ENCODE measurements around the gene FOXA3.

Gene FOXA3

GRCh38 chr19:45881909-45882528, 17.9 kb downstream of the FOXA3 start:
- no peak overlapping the region for H2AFZ ChIP-seq (ENCODE audit: low read depth, low read length)
- DNase-seq (no peak), ATAC-seq (ENCODE audit: insufficient read depth, low read depth) (no peak)
- TF ChIP-seq CTCF (IDR thresholded peaks at IDR 0.05; ENCODE audit: borderline replicate concordance, extremely low read depth, low read length, poor library complexity, severe bottlenecking) (no peak), EZH2 (IDR thresholded peaks at IDR 0.05; ENCODE audit: borderline replicate concordance, low read depth, low read length, severe bottlenecking) (no peak)
- no peak overlapping the region for H3K27ac ChIP-seq (ENCODE audit: low read length)
- no peak overlapping the region for H3K9ac ChIP-seq (ENCODE audit: low read depth, low read length)
- peaks cover 29% of the 10 kb centered on the region for H3K79me2 ChIP-seq (ENCODE audit: insufficient read depth, low read length)
- H4K20me1 ChIP-seq (ENCODE audit: insufficient read depth, low read length), result peaks cover 44% of the 10 kb centered on the region
- no peaks in the 10 kb centered on the region for H3K9me3 ChIP-seq (ENCODE audit: insufficient read depth, low read length, severe bottlenecking)
- no peak overlapping the region for H3K4me3 ChIP-seq (ENCODE audit: low read depth in 1 of 2, low read length in 2 of 2)
- peaks cover 28% of the 10 kb centered on the region for H3K4me1 ChIP-seq (ENCODE audit: insufficient read depth, low read length)
- H3K27me3 ChIP-seq (ENCODE audit: insufficient read depth, low read length, poor library complexity), result no peaks in the 10 kb centered on the region
- peak overlapping the region; percentile 22; the same call in 1 of the 2 replicates for H3K4me2 ChIP-seq (ENCODE audit: insufficient read depth, low read length)
- H3K36me3 ChIP-seq (ENCODE audit: insufficient read depth, low read length), result peaks cover 28% of the 10 kb centered on the region

- H2AFZ ChIP-seq (ENCODE audit: low read depth, low read length), result no peak overlapping the region
- peak; percentile 82 for DNase-seq
- no peak for TF ChIP-seq EZH2 (IDR thresholded peaks at IDR 0.05; ENCODE audit: borderline replicate concordance, low read depth, low read length, severe bottlenecking)
- peak; percentile 91 for TF ChIP-seq CTCF (IDR thresholded peaks at IDR 0.05; ENCODE audit: borderline replicate concordance, extremely low read depth, low read length, poor library complexity, severe bottlenecking)
Observed at GRCh38 chr19:45882652-45883585, 18.8 kb downstream of the FOXA3 start.

GRCh38 chr19:45883586-45883880, 19.4 kb downstream of the FOXA3 start:
- peaks cover 28% of the 10 kb centered on the region for H3K36me3 ChIP-seq (ENCODE audit: insufficient read depth, low read length)
- H3K4me3 ChIP-seq (ENCODE audit: low read depth in 1 of 2, low read length in 2 of 2), result peak overlapping the region in 1 of 2 experiments; percentile 78; a peak in 2 of 4 replicates
- peaks cover 31% of the 10 kb centered on the region for H3K79me2 ChIP-seq (ENCODE audit: insufficient read depth, low read length)
- H3K27ac ChIP-seq (ENCODE audit: low read length), result no peak overlapping the region
- DNase-seq, result no peak
- no peak for ATAC-seq (ENCODE audit: insufficient read depth, low read depth)
- no peaks in the 10 kb centered on the region for H3K27me3 ChIP-seq (ENCODE audit: insufficient read depth, low read length, poor library complexity)
- TF ChIP-seq EZH2 (IDR thresholded peaks at IDR 0.05; ENCODE audit: borderline replicate concordance, low read depth, low read length, severe bottlenecking) (no peak), CTCF (IDR thresholded peaks at IDR 0.05; ENCODE audit: borderline replicate concordance, extremely low read depth, low read length, poor library complexity, severe bottlenecking) (no peak)
- H3K4me2 ChIP-seq (ENCODE audit: insufficient read depth, low read length), result peak overlapping the region; percentile 99
- peaks cover 44% of the 10 kb centered on the region for H4K20me1 ChIP-seq (ENCODE audit: insufficient read depth, low read length)
- peak overlapping the region; percentile 82; the same call in 1 of the 2 replicates for H3K9ac ChIP-seq (ENCODE audit: low read depth, low read length)
- no peaks in the 10 kb centered on the region for H3K9me3 ChIP-seq (ENCODE audit: insufficient read depth, low read length, severe bottlenecking)
- H3K4me1 ChIP-seq (ENCODE audit: insufficient read depth, low read length), result peaks cover 37% of the 10 kb centered on the region
- no peak overlapping the region for H2AFZ ChIP-seq (ENCODE audit: low read depth, low read length)

More at GRCh38 chr19:45882652-45883585, 18.8 kb downstream of the FOXA3 start:
- Histone ChIP-seq H4K20me1 (ENCODE audit: insufficient read depth, low read length) (peaks cover 44% of the 10 kb centered on the region), H3K4me3 (ENCODE audit: low read depth in 1 of 2, low read length in 2 of 2) (peak overlapping the region in 1 of 2 experiments; percentile 12; a peak in 1 of 4 replicates), H3K9ac (ENCODE audit: low read depth, low read length) (no peak overlapping the region), H3K36me3 (ENCODE audit: insufficient read depth, low read length) (peaks cover 28% of the 10 kb centered on the region), H3K27me3 (ENCODE audit: insufficient read depth, low read length, poor library complexity) (no peaks in the 10 kb centered on the region), H3K4me2 (ENCODE audit: insufficient read depth, low read length) (peak overlapping the region; percentile 99), H3K4me1 (ENCODE audit: insufficient read depth, low read length) (peaks cover 37% of the 10 kb centered on the region), H3K27ac (ENCODE audit: low read length) (no peak overlapping the region), H3K79me2 (ENCODE audit: insufficient read depth, low read length) (peaks cover 31% of the 10 kb centered on the region), H3K9me3 (ENCODE audit: insufficient read depth, low read length, severe bottlenecking) (no peaks in the 10 kb centered on the region)
- ATAC-seq (ENCODE audit: insufficient read depth, low read depth), result no peak
